ENCODE data around the gene ELAVL2. TPM values are rescaled to one million over a fixed set of nuclear protein-coding genes. Genes with fewer than 3 reads are reported as not detected.

ELAVL2 gene
- polyA plus RNA-seq, 1 donor from 2014 or later: 106 TPM

- H3K27ac ChIP-seq (ENCODE audit: low read length): no peak overlapping the region
These were observed 89.7 kb downstream of the ELAVL2 start for GRCh38 chr9:23736293-23736692.

GRCh38 chr9:23733495-23734078, 92.5 kb downstream of the ELAVL2 start:
- no peaks in the 10 kb centered on the region for H3K36me3 ChIP-seq (ENCODE audit: insufficient read depth, low read length)
- no peak for TF ChIP-seq EP300 (conservative IDR thresholded peaks at IDR 0.05; ENCODE audit: poor library complexity, severe bottlenecking)
- H3K9ac ChIP-seq (ENCODE audit: low read length): no peak overlapping the region
- H3F3A ChIP-seq (ENCODE audit: insufficient read depth, low read length, poor library complexity, severe bottlenecking): no peaks in the 10 kb centered on the region
- peaks cover 5% of the 10 kb centered on the region for H3K79me2 ChIP-seq (replicated peaks; ENCODE audit: insufficient read depth, low read length)
- no peaks in the 10 kb centered on the region for H3K9me3 ChIP-seq (ENCODE audit: low read length)
- no peaks in the 10 kb centered on the region for H3K9me2 ChIP-seq (ENCODE audit: insufficient read depth, low read length)
- H3K27ac ChIP-seq (ENCODE audit: low read length): no peak overlapping the region
- H3K4me2 ChIP-seq (ENCODE audit: low read length): no peak overlapping the region
- no peaks in the 10 kb centered on the region for H3K27me3 ChIP-seq (ENCODE audit: insufficient read depth, low read depth, low read length)
- H3K4me3 ChIP-seq (ENCODE audit: low read length): no peak overlapping the region
- no peaks in the 10 kb centered on the region for H4K20me1 ChIP-seq (ENCODE audit: insufficient read depth)
- H2AFZ ChIP-seq (ENCODE audit: low read depth, low read length): no peak overlapping the region

More at GRCh38 chr9:23736293-23736692, 89.7 kb downstream of the ELAVL2 start:
- Histone ChIP-seq H3K9ac (ENCODE audit: low read length) (no peak overlapping the region), H3F3A (ENCODE audit: insufficient read depth, low read length, poor library complexity, severe bottlenecking) (no peaks in the 10 kb centered on the region), H2AFZ (ENCODE audit: low read depth, low read length) (no peak overlapping the region), H3K9me3 (ENCODE audit: low read length) (no peaks in the 10 kb centered on the region), H3K4me2 (ENCODE audit: low read length) (no peak overlapping the region), H3K36me3 (ENCODE audit: insufficient read depth, low read length) (no peaks in the 10 kb centered on the region), H3K9me2 (ENCODE audit: insufficient read depth, low read length) (no peaks in the 10 kb centered on the region), H3K27me3 (ENCODE audit: insufficient read depth, low read depth, low read length) (no peaks in the 10 kb centered on the region), H3K4me3 (ENCODE audit: low read length) (no peak overlapping the region), H3K79me2 (replicated peaks; ENCODE audit: insufficient read depth, low read length) (peaks cover 8% of the 10 kb centered on the region), H4K20me1 (ENCODE audit: insufficient read depth) (no peaks in the 10 kb centered on the region)
- TF ChIP-seq MXI1 (conservative IDR thresholded peaks at IDR 0.05; ENCODE audit: poor library complexity, severe bottlenecking) (no peak), POLR2AphosphoS5 (IDR thresholded peaks at IDR 0.05) (no peak), CTCF (IDR thresholded peaks at IDR 0.05; ENCODE audit: poor library complexity, severe bottlenecking) (no peak), RAD21 (conservative IDR thresholded peaks at IDR 0.05) (no peak), REST (IDR thresholded peaks at IDR 0.05; ENCODE audit: borderline replicate concordance) (no peak), EP300 (conservative IDR thresholded peaks at IDR 0.05; ENCODE audit: poor library complexity, severe bottlenecking) (no peak), SMC3 (conservative IDR thresholded peaks at IDR 0.05; ENCODE audit: poor library complexity) (no peak), TAF1 (IDR thresholded peaks at IDR 0.05; ENCODE audit: low read depth) (no peak), EZH2 (IDR thresholded peaks at IDR 0.05; ENCODE audit: borderline replicate concordance, insufficient read depth, low read length, poor library complexity, severe bottlenecking) (no peak)
